Measurements from ENCODE around the gene AKR1E2. TPM values are rescaled to one million over a fixed set of nuclear protein-coding genes. Genes with fewer than 3 reads are reported as not detected.

AKR1E2 gene
- total and polyA plus RNA-seq, 9 of the 15 experiments (the other 6 are each of a cell fraction or from before 2014, with no cell fraction given) = 4.2 to 16.6 (median 9.8) TPM

- TF ChIP-seq RHOXF2B (CRISPR knock-in tag; conservative IDR thresholded peaks at IDR 0.05) = no peak
Observed at GRCh38 chr10:4836416-4836969, 10.5 kb downstream of the AKR1E2 start (continued).

- Histone ChIP-seq H3K36me3 (ENCODE audit: control insufficient read depth, insufficient read depth, low read length) (peaks cover 70% of the 10 kb centered on the region), H2AFZ (ENCODE audit: low read depth, low read length) (no peak overlapping the region), H3K4me3 (no peak overlapping the region), H3K9ac (ENCODE audit: insufficient read depth in 1 of 2, low read depth in 2 of 2, low read length in 2 of 2) (peak overlapping the region in 1 of 2 experiments; percentile 48; a peak in 1 of 4 replicates), H3K27me3 (ENCODE audit: control insufficient read depth in 2 of 2, insufficient read depth in 2 of 2, low read length in 2 of 2) (no peaks in the 10 kb centered on the region), H4K20me1 (replicated peaks; ENCODE audit: control insufficient read depth, insufficient read depth, low read length) (no peaks in the 10 kb centered on the region), H3K4me1 (replicated peaks in 1 of 2; ENCODE audit: control insufficient read depth in 2 of 2, insufficient read depth in 2 of 2, low read length in 2 of 2) (no peaks in the 10 kb centered on the region; a peak in 1 of 5 replicates), H3K9me3 (replicated peaks; ENCODE audit: control insufficient read depth, insufficient read depth, low read depth, low read length) (no peaks in the 10 kb centered on the region), H3K9me1 (ENCODE audit: control insufficient read depth, insufficient read depth, low read length) (no peaks in the 10 kb centered on the region), H3K79me2 (ENCODE audit: control insufficient read depth, insufficient read depth, low read length) (no peaks in the 10 kb centered on the region), H3K4me2 (ENCODE audit: insufficient read depth, low read length) (no peak overlapping the region), H3K27ac (ENCODE audit: extremely low read depth, low read depth, low read length) (no peak overlapping the region)
- BruUV-seq (replicated peaks) = no TSS peak
- 80% methylated on average over 1 of the region's 1 CpG for WGBS (ENCODE audit: insufficient coverage, low coverage, missing lambda C conversion rate)
- ChIA-PET POLR2A (interaction anchor here (0.6 to 3.4 kb wide), 4 partner anchors 10 to 151 kb away, joined by 3 to 25 read pairs (median 12); no protein-coding TSS in a partner anchor), CTCF (ENCODE audit: low intra/inter-chr PET ratio) (no interaction called here)
- in situ Hi-C loops (cut with MboI) (no loop called here), intact Hi-C loops (cut with micrococcal nuclease) (no loop called here)
- no peak for TF ChIP-seq ZBTB12 (CRISPR knock-in tag; IDR thresholded peaks at IDR 0.05)
- no peak for TF ChIP-seq BCL6 (CRISPR knock-in tag; IDR thresholded peaks at IDR 0.05)
- TF ChIP-seq NR2F6 (CRISPR knock-in tag; IDR thresholded peaks at IDR 0.05) = no peak
- no peak for TF ChIP-seq ZNF133 (CRISPR knock-in tag; IDR thresholded peaks at IDR 0.05)
- TF ChIP-seq SPI1 (IDR thresholded peaks at IDR 0.05; ENCODE audit: borderline replicate concordance, low read depth, low read length) = no peak
- no peak for TF ChIP-seq RBM34 (IDR thresholded peaks at IDR 0.05; ENCODE audit: borderline replicate concordance, insufficient read depth, low read length)
- TF ChIP-seq POLR2AphosphoS2 (IDR thresholded peaks at IDR 0.05; ENCODE audit: low read length) = no peak
- TF ChIP-seq SRSF3 (IDR thresholded peaks at IDR 0.05; ENCODE audit: insufficient read depth, low read length) = no peak
- no peak for TF ChIP-seq KLF6 (CRISPR knock-in tag; IDR thresholded peaks at IDR 0.05; ENCODE audit: borderline replicate concordance)
- no peak for TF ChIP-seq SAFB2 (IDR thresholded peaks at IDR 0.05; ENCODE audit: borderline replicate concordance, low read depth, low read length, severe bottlenecking)
- no peak for TF ChIP-seq HSF4 (CRISPR knock-in tag; IDR thresholded peaks at IDR 0.05; ENCODE audit: borderline replicate concordance)
- TF ChIP-seq LEF1 (IDR thresholded peaks at IDR 0.05) = no peak
- no peak for TF ChIP-seq SRSF1 (IDR thresholded peaks at IDR 0.05; ENCODE audit: low read depth, low read length)
- no peak for TF ChIP-seq E2F6 (IDR thresholded peaks at IDR 0.05; ENCODE audit: borderline replicate concordance in 1 of 2, extremely low read depth in 1 of 2, insufficient read depth in 1 of 2, insufficient read length in 1 of 2, low read depth in 1 of 2, low read length in 1 of 2, poor library complexity in 1 of 2, severe bottlenecking in 1 of 2)
- no peak for TF ChIP-seq CBX1 (IDR thresholded peaks at IDR 0.05; ENCODE audit: low read depth)
- no peak for TF ChIP-seq ZBTB34 (CRISPR knock-in tag; IDR thresholded peaks at IDR 0.05)
- ATAC-seq (no peak), DNase-seq (ENCODE audit: extremely low read depth in 1 of 4, low spot score in 3 of 4) (no peak), FAIRE-seq (no peak)
Observed at GRCh38 chr10:4837551-4837950, 11.5 kb downstream of the AKR1E2 start.
